Islet precursor cell (in vitro differentiated cells): Measurements from ENCODE around the gene MCM6.
A peak's percentile ranks its signal among the peaks of the same experiment; 100 is the strongest.

Source experiments
- DNase-seq: peaks from one replicate; pipeline ENCODE4 v3.0.0-alpha.2; 2018

Gene MCM6

GRCh38 chr2:135853401-135853800 lies 22.8 kb downstream of the MCM6 start:
- DNase-seq, result no peak

- no peak for DNase-seq
Observed at GRCh38 chr2:135851858-135852257, 24.4 kb downstream of the MCM6 start.

GRCh38 chr2:135850892-135851668 lies 25.2 kb downstream of the MCM6 start:
- no peak for DNase-seq

GRCh38 chr2:135849087-135849486 lies 27.2 kb downstream of the MCM6 start:
- DNase-seq, result no peak

- no peak for DNase-seq
Observed at GRCh38 chr2:135845997-135846396, 30.2 kb downstream of the MCM6 start.

GRCh38 chr2:135845257-135845656 lies 31.0 kb downstream of the MCM6 start:
- DNase-seq, result no peak

- no peak for DNase-seq
Observed at GRCh38 chr2:135844301-135844895, 31.8 kb downstream of the MCM6 start.

- no peak for DNase-seq
Observed at GRCh38 chr2:135843671-135844070, 32.6 kb downstream of the MCM6 start.

- no peak for DNase-seq
Observed at GRCh38 chr2:135840601-135841000, 35.6 kb downstream of the MCM6 start.

- DNase-seq, result no peak
Observed at GRCh38 chr2:135839713-135840112, 36.5 kb downstream of the MCM6 start.

- DNase-seq, result no peak
Observed at GRCh38 chr2:135838502-135838901, 37.7 kb downstream of the MCM6 start.

- DNase-seq, result peak; percentile 30
Observed at GRCh38 chr2:135836596-135837270, 39.5 kb downstream of the MCM6 start, which contains the start of gene LCT. TSS of gene LCT (minus strand) at chr2:135837184. CDS start at chr2:135837169, 15 bp downstream.

- DNase-seq, result no peak
Observed at GRCh38 chr2:135832891-135833290, 43.4 kb downstream of the MCM6 start.

GRCh38 chr2:135831180-135831812 lies 44.9 kb downstream of the MCM6 start:
- no peak for DNase-seq

- no peak for DNase-seq
Observed at GRCh38 chr2:135829378-135830135, 46.7 kb downstream of the MCM6 start.

GRCh38 chr2:135826544-135826943 lies 49.7 kb downstream of the MCM6 start:
- no peak for DNase-seq

GRCh38 chr2:135825550-135826176 lies 50.6 kb downstream of the MCM6 start:
- no peak for DNase-seq

GRCh38 chr2:135825131-135825530 lies 51.1 kb downstream of the MCM6 start:
- DNase-seq, result no peak

- DNase-seq, result no peak
Observed at GRCh38 chr2:135822855-135823254, 53.4 kb downstream of the MCM6 start.

- DNase-seq, result no peak
Observed at GRCh38 chr2:135821190-135821589, 55.1 kb downstream of the MCM6 start.

GRCh38 chr2:135820003-135820618 lies 56.1 kb downstream of the MCM6 start:
- DNase-seq, result peak; percentile 30
